ENCODE measurements around the gene SAMD11. TPM values are rescaled to one million over a fixed set of nuclear protein-coding genes. Genes with fewer than 3 reads are reported as not detected.

Gene SAMD11
- total RNA-seq, 4 donors from 2014 or later, result 2.6 to 15.9 (median 11.5) TPM

DNA sequence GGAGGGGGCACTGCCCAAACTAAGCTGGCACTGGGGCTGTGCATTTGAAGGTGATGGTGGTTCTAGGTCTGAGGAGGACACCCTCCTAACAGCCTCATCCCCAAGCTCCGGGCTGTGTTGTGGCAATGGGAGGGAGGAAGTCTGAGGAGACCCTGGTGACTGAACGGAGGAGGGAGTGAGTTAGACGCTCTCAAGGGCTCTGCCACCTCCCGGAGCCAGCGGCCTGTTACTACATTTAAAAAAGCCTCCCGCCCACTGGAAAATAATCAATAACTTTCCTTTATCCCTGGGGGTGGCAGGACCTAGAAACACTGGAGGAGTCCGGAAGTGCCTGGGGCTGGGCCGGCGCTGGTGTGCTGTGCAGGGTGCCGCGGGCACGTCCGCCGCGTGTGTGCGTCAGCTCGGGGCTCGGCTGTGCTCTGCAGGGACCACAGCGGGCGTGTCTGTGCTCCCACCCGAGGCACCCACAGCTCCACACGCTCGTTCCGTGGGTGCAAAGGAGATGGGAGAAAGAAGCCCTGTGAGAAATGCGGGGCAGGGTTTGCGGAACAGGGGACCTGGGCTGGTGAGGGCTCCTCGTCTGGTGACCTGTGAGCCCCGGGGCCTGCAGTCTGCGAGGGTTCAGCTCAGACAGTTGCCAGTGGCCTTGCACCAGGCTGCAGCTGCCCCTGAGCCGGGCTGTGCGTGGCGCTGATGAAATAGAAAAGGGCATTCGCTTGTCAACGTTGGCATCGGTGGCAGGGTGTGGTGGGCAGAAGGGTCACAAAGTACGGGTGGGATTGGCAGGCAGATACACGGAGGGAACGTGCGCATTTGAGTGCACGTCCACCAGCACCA lies 5.3 kb downstream of the SAMD11 start:
- Histone ChIP-seq H3K27me3 (peaks cover 0 to 55% of the 10 kb centered on the region in 2 donors), H3K27ac (no peak overlapping the region), H3K36me3 (no peaks in the 10 kb centered on the region), H3K9me3 (no peaks in the 10 kb centered on the region), H3K4me1 (peaks cover 0 to 18% (median 5%) of the 10 kb centered on the region in 4 donors), H3K4me3 (no peak overlapping the region)
- 70 to 80% methylated on average over 37 to 40 of the region's 40 CpGs for WGBS, 2 donors
- no peak for DNase-seq (ENCODE audit: low spot score in 2 of 2)
- no peak for TF ChIP-seq POLR2A (IDR thresholded peaks at IDR 0.05)
- no peak for TF ChIP-seq EP300 (IDR thresholded peaks at IDR 0.05)
- TF ChIP-seq, protein P1, sequence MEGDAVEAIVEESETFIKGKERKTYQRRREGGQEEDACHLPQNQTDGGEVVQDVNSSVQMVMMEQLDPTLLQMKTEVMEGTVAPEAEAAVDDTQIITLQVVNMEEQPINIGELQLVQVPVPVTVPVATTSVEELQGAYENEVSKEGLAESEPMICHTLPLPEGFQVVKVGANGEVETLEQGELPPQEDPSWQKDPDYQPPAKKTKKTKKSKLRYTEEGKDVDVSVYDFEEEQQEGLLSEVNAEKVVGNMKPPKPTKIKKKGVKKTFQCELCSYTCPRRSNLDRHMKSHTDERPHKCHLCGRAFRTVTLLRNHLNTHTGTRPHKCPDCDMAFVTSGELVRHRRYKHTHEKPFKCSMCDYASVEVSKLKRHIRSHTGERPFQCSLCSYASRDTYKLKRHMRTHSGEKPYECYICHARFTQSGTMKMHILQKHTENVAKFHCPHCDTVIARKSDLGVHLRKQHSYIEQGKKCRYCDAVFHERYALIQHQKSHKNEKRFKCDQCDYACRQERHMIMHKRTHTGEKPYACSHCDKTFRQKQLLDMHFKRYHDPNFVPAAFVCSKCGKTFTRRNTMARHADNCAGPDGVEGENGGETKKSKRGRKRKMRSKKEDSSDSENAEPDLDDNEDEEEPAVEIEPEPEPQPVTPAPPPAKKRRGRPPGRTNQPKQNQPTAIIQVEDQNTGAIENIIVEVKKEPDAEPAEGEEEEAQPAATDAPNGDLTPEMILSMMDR (IDR thresholded peaks at IDR 0.05), result no peak

DNA sequence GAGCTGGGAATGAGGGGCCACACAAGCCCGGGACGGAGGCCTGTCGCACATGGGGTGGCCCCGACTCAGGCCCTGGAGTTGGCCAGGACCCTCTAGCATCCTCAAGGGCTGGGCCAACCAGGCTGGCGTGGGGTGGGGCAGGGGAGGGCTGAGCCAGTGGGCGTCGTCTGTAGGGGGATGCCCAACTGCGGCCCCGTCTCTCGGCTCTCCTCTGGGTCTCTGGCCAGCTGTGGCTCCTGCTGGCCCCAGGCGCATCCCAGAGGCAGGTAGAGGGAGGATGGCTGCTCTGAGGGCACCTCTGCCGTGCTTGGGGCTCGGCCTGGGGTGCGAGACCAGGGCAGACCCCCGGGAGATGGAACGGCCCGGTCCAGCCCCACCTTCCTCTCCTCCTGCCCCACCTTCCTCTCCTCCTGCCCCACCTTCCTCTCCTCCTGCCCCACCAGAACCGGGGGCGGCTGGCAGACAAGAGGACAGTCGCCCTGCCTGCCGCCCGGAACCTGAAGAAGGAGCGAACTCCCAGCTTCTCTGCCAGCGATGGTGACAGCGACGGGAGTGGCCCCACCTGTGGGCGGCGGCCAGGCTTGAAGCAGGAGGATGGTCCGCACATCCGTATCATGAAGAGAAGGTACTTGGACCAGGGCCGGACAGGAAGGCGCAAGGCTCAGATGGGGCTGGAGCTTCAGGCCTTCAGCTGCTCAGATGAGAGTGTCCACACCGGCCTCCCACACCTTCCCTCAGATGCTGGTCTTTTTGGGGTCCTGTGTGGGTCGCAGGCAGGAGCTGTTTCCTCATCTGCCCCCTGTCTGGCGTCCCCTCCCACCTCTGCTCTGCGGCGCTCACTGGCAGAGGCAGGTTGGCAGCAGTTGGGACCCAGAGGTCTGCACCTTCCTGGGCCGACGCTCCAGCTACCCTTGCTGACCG lies 6.2 kb downstream of the SAMD11 start:
- no peaks in the 10 kb centered on the region for H3K36me3 ChIP-seq
- no peak overlapping the region for H3K27ac ChIP-seq
- no peak overlapping the region for H3K4me3 ChIP-seq
- TF ChIP-seq, protein P1 (IDR thresholded peaks at IDR 0.05), result no peak
- TF ChIP-seq POLR2A (IDR thresholded peaks at IDR 0.05) (no peak), EP300 (IDR thresholded peaks at IDR 0.05) (no peak)
- no peaks in the 10 kb centered on the region for H3K9me3 ChIP-seq
- 89 to 90% methylated on average over 35 to 36 of the region's 40 CpGs for WGBS, 2 donors
- H3K27me3 ChIP-seq, result peaks cover 0 to 53% of the 10 kb centered on the region in 2 donors
- no peak for DNase-seq (ENCODE audit: low spot score in 2 of 2)
- H3K4me1 ChIP-seq, result peaks cover 0 to 14% (median 2%) of the 10 kb centered on the region in 4 donors

DNA sequence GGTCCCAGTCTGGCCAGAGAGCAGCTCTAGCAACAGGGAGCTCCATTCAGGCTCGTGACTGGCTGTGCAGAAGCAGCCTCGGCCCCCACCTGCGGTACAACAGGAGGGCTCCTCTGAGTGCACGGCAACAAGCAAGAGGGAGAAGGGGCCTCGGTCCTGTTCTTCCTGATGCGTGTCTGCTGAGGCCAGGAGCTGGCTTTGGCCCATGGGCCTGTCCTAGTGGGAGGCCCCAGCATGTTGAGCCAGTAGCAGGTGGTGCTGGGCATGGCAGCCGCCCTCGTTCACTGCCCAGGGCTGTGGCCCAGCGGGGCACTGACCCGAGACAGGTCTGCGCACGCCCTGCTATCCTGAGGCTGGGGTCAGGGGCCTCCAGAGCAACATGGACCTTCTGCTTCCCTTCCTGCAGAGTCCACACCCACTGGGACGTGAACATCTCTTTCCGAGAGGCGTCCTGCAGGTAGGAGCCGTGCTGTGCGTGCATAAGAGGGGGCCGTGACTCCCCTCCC lies 7.0 kb downstream of the SAMD11 start:
- Histone ChIP-seq H3K27me3 (peaks cover 0 to 55% of the 10 kb centered on the region in 2 donors), H3K27ac (no peak overlapping the region), H3K4me1 (peaks cover 0 to 15% (median 0%) of the 10 kb centered on the region in 4 donors), H3K9me3 (no peaks in the 10 kb centered on the region), H3K4me3 (no peak overlapping the region), H3K36me3 (no peaks in the 10 kb centered on the region)
- WGBS, 2 donors, result 68 to 69% methylated on average over 10 to 14 of the region's 18 CpGs
- TF ChIP-seq EP300 (IDR thresholded peaks at IDR 0.05) (no peak), POLR2A (IDR thresholded peaks at IDR 0.05) (no peak)
- TF ChIP-seq, protein P1 (IDR thresholded peaks at IDR 0.05), result no peak
- DNase-seq (ENCODE audit: low spot score in 2 of 2), result no peak

DNA sequence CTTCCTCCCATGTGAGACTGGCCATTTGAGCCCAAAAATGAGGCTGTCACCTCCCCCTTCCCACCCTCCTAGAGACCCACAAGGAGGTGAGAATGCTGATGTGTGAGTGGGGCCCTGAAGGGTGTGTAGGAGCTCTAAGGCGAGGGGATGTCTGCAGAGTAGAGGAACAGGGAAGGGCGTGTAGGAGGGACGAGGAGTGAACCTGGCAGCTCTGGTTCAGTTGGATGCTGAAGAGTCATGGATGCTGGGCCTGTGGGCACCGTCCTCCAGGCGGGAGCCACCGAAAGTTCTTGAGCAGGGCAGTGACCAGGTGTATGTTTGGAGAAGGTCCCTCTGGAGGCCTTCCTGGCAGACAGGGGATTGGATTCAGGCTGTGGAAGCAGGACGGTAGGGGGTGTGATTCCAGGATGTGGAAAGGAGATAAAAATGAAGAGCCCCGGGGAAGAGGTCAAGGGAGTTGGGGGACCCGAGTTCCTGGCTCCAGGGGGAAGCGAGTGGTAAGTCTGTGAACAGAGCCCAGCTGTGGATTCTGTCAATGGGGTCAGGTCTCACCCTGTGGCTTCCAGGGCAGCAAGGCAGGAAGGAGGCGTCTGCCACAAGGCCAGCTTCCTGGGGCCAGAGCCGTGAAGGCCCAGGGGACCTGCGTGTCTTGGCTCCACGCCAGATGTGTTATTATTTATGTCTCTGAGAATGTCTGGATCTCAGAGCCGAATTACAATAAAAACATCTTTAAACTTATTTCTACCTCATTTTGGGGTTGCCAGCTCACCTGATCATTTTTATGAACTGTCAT lies 7.9 kb downstream of the SAMD11 start:
- WGBS, 2 donors, result 60 to 63% methylated on average over 15 of the region's 15 CpGs
- TF ChIP-seq POLR2A (IDR thresholded peaks at IDR 0.05), result no peak
- TF ChIP-seq, protein P1 (IDR thresholded peaks at IDR 0.05), result no peak
- Histone ChIP-seq H3K4me1 (peaks cover 0 to 18% (median 0%) of the 10 kb centered on the region in 4 donors), H3K27me3 (peaks cover 0 to 55% of the 10 kb centered on the region in 2 donors), H3K36me3 (no peaks in the 10 kb centered on the region), H3K9me3 (no peaks in the 10 kb centered on the region), H3K4me3 (no peak overlapping the region), H3K27ac (no peak overlapping the region)
- no peak for DNase-seq (ENCODE audit: low spot score in 2 of 2)
